ENCODE results near the gene NINJ2.
A peak's percentile ranks its signal among the peaks of the same experiment; 100 is the strongest.

Gene NINJ2

GRCh38 chr12:546920-547845, 116.1 kb downstream of the NINJ2 start:
- peak; percentile 89 for DNase-seq (ENCODE audit: low spot score)

- no peak for DNase-seq (ENCODE audit: low spot score)
These were observed 116.9 kb downstream of the NINJ2 start for GRCh38 chr12:546265-546919.

- no peak for DNase-seq (ENCODE audit: low spot score)
These were observed 117.4 kb downstream of the NINJ2 start for GRCh38 chr12:545835-546234.

DNA sequence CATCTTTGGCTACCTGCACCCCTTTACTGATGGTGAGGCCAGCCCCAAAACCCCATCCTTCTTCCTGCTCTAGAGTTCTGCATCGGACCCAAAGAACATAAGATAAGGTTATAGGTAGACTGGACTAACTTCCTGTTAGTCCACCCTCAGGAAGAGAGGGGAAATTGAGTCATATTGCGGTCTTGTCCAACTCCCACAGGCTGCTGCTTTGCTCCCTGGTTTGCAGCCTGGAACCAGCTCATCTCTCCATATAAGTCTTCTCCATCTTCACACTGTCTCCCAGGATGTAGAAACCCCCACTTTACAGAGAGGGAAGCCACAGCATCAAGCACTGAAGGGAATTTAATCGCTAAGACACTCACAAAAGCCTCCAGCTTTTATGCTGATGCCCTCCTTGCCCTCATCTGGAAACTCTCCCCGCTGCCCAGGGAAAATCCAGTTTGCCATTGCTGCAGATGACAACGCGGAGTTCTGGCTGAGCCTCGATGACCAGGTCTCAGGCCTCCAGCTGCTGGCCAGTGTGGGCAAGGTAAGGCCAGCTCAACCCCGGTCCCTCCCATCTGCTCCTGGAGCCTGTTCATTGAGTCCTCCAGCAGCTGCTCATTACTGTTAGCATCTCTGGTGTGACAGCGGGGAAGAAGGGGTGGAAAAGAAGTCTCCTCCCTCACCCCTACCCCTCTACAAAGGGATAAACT, 118.2 kb downstream of the NINJ2 start:
- no peak for DNase-seq (ENCODE audit: low spot score)

DNA sequence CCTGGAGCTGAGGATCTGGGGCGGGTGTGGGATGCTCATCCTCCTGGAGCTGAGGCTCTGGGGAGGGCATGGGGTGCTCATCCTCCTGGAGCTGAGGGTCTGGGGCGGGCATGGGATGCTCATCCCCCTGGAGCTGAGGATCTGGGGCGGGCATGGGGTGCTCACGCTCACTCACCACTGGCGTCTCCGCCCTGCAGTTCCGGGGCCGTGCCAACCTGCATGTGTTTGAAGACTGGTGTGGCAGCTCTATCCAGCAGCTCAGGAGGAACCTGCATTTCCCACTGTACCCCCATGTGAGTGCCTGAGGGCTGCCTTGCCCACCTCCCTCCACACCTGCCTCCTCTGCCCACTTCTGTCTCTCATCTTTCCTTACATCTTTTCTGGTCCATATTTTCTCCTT, 119.1 kb downstream of the NINJ2 start:
- DNase-seq (ENCODE audit: low spot score), result no peak

DNA sequence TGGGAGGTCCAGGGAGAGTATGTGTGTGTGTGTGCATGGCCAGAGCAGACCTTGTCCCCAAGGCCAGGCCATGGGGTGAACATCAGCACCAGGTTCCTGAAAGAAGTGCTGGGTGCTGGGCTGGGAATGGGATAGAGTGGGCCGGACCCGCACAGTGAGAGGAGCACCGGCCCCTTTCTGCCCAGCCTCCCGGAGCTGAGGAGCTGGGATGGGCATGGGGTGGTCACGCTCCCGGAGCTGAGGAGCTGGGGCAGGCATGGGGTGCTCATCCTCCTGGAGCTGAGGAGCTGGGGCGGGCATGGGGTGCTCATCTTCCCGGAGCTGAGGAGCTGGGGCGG, 120.2 kb downstream of the NINJ2 start:
- DNase-seq (ENCODE audit: low spot score), result no peak

DNA sequence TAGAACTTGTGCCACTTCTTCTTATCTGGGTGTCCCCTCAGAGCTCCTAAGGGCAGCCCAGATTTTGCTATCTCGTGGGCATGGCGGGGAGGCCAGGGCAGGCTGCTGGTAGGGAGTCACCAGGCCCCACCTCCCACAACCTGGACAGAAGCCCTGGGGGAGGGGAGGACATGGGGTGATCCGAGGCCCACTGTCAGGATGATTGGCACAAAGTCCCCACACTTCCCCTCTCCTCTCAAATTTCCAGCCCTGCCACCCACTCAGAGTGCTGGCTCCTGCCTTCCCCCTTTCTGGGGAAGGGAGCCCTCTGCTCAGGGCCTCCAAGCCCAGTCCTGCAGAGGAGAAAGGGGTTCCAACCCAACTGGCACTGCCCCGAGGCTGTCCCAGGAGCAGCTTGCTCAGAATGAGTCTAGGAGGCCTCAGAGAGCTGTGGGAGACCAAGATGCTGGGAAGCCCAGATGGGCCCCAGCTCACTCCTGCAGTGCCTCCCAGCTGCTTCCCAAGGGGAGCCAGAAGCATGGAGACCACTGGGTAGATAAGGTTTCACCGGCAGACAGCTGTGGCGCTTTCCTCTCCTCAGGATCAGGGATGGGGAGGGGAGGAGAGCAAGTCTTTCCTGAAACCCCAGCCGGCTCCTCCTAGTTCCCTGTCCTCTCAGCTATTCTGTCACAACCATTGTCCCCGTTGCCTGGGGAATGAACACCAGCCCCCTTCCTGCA, 120.7 kb downstream of the NINJ2 start:
- no peak for DNase-seq (ENCODE audit: low spot score)

GRCh38 chr12:541676-542324, 121.4 kb downstream of the NINJ2 start:
- DNase-seq (ENCODE audit: low spot score), result no peak

DNA sequence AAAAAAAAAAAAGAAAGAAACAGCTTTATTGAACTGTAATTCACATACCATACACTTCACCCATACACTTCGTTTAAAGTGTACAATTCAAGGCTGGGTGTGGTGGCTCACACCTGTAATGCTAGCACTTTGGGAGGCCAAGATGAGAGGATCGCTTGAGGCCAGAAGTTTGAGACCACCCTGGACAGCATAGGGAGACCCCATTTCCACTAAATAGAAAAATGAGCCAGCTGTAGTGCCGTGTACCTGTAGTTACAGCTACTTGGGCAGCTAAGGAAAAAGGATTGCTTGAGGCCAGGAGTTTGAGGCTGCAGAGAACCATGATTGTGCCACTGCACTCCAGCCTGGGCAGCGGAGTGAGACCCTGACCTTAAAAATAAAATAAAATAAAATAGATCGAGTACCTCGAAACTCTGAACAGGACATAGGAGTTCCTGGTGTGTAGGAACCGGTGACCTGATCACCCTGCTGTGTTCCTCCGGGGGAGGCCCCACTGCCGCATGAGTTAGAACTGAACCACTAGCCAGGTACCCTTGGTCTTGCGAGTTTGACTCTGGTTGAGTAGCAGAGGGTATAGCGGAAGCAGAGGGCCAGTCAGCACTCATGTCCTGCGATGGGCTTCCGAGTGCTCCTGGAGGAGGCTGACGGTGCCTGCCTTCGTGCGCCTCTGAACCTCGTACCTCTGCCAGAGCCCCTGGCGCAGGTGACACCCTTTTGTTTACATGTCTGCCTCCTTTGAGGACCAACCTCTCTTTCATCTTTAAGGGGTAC, 123.5 kb downstream of the NINJ2 start:
- no peak for DNase-seq (ENCODE audit: low spot score)

GRCh38 chr12:538731-539539, 124.3 kb downstream of the NINJ2 start:
- DNase-seq (ENCODE audit: low spot score), result peak; percentile 53

- no peak for DNase-seq (ENCODE audit: low spot score)
These were observed 125.5 kb downstream of the NINJ2 start for GRCh38 chr12:537772-538171.

DNA sequence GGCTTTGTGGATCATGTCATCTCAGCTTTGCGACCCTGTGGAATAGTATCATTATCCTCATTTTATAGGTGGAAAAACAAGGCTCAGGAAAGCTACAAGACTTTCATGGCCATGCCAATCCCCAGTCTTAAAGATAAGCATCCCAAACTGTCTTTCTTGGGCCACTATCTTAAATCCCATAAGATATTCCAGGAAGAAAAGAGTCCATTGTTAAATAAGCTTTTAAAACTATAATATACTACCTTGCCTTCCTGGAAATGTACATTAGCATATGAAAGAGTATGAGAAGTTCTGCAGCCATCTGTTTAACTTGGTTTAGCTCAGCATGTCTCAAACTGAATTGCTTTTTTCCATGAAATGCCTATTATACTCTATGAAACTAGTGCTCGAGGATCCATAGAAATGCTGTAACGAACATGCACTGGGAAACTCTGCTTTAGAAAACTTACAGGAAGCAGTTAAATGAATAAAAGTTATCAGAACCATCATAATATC, 126.4 kb downstream of the NINJ2 start:
- DNase-seq (ENCODE audit: low spot score), result no peak

DNA sequence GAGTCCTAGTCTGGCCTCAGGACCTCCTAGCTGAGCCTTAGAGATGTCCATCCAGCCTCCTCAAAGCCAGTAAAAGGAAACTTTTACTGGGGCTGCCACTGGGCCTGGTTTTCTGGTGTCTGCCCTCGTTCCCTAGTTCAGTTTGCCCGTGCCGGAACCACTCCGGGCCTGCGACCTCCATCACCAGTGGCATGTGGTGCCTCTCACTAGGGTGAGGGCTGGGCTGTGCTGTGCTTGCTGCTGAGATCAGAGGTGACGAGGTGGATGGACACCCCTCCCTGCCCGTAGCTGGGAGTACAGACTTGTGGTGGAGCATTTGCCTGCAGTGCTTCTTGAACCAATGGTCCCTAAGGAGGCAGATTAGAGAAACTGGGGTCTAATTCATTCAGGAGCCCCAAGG, 127.8 kb downstream of the NINJ2 start:
- DNase-seq (ENCODE audit: low spot score), result no peak

DNA sequence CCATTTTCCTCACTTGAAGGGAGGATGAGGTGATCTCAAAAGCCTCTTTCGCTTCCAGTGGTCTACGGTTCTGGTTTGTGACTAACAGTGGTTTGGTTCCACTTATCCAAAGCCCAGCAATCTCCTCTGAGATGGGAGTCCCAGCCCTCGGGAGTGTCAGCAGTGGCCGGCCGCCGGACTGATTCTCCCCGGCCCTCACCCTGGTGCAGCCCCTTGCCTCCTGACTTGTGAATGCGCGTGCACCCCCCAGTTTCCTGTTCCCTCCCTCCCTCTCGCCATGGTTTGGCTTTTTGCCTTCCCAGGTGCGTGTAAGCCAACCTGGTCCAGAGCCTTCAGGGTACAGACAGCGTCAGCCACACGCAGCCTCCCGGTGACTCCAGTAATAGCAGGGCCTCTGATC, 129.0 kb downstream of the NINJ2 start:
- no peak for DNase-seq (ENCODE audit: low spot score)

DNA sequence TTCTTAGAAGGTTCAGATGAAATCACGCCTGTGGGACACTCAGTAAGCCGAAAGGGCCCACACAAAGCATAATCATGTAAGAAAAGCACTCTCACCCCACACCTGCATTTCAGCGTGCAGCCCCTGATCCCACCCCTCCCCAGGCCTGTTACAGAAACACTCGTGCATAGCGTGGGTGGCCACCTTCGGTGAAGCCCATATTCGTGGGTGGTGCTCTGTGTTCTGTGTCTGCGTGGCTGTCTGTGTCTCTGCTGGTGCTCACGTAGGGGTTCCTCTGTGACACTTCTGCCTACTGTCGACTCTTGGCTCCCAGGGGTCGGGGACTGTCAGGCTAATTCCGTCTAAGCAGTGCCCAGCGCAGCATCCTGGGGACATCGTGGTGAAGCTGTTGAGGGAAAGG, 129.5 kb downstream of the NINJ2 start:
- DNase-seq (ENCODE audit: low spot score), result no peak

GRCh38 chr12:532908-533565, 130.2 kb downstream of the NINJ2 start:
- peak; percentile 95 for DNase-seq (ENCODE audit: low spot score)

GRCh38 chr12:531951-532585, 131.2 kb downstream of the NINJ2 start:
- DNase-seq (ENCODE audit: low spot score), result peak; percentile 60

- DNase-seq (ENCODE audit: low spot score), result no peak
These were observed 132.4 kb downstream of the NINJ2 start for GRCh38 chr12:530821-531220.

DNA sequence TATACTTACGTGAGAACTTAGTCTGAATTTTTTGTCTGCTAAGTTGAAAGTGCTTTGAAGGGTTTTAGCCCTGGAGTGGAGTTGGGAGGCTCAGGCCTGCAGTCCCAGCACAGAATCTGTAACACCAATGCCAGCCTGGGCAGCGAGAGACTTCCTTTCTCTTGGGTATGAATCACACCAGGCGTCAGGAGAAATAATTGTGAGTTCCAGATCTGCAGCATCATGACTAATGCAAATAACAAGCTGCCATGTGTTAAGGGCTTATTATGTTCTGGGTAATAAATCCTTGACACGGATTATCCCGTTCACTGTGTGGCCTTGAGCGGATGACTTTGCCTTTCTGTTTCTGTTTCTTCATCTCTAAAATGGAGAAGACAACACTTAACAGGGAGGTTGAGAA, 132.9 kb downstream of the NINJ2 start:
- peak; percentile 50 for DNase-seq (ENCODE audit: low spot score)
